ENCODE data around the gene CDH16. TPM values are rescaled to one million over a fixed set of nuclear protein-coding genes. Genes with fewer than 3 reads are reported as not detected.

Gene CDH16
- total and polyA plus RNA-seq, 2 of the 13 experiments (the other 11 are each of a cell fraction or from before 2014, with no cell fraction given) = 2.7 to 3.9 TPM

DNA sequence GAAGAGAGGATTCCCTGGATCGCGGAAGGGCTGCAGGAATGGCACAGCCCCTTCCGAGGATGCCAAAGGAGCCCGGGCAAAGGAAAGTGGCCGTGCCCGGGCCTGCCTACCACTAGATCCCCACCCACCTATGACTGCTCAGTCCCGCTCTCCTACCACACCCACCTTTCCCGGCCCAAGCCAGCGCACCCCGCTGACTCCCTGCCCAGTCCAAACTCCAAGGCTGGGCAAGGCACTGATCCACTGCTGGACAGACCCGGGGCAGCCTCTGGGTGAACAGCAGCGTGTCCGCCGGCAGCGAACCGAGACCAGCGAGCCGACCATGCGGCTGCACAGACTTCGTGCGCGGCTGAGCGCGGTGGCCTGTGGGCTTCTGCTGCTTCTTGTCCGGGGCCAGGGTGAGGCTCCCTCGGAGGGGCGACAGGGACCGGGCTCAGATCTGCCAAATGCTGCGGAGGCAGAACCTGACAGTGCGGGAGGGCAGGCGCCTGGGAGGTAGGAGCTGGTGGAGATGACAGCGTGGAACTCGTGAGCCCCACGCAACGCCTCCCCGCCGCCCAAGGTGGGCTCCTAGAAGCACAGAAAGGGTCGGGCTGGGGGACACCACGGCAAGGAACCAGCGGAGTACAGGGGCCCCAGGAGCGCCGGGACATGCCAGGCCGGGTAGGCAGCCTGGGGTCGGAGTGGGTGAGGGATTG lies 16.8 kb upstream of the CDH16 start, which contains the start of gene CES2 (continued):
- TF ChIP-seq ZSCAN21 (CRISPR knock-in tag; IDR thresholded peaks at IDR 0.05; ENCODE audit: borderline replicate concordance) (peak; percentile 73), ZFP41 (CRISPR knock-in tag; IDR thresholded peaks at IDR 0.05; ENCODE audit: borderline replicate concordance) (peak; percentile 38; the same call in 1 of the 2 replicates), ATF4 (CRISPR knock-in tag; IDR thresholded peaks at IDR 0.05) (peak in 1 of 2 experiments; percentile 38; a peak in 1 of 4 replicates), MEF2D (CRISPR knock-in tag; IDR thresholded peaks at IDR 0.05) (peak; percentile 65; the same call in 1 of the 2 replicates), ZMAT3 (CRISPR knock-in tag; conservative IDR thresholded peaks at IDR 0.05) (0 out of 2 replicates have a peak, but pooled peaks have one; percentile 76), ATF1 (CRISPR knock-in tag; IDR thresholded peaks at IDR 0.05) (no peak), NKX3-1 (CRISPR knock-in tag; IDR thresholded peaks at IDR 0.05) (peak; percentile 82; the same call in 1 of the 2 replicates), XBP1 (CRISPR knock-in tag; IDR thresholded peaks at IDR 0.05) (0 out of 2 replicates have a peak, but pooled peaks have one; percentile 80), ZFX (CRISPR knock-in tag; IDR thresholded peaks at IDR 0.05; ENCODE audit: low read depth) (peak; percentile 83; the same call in 1 of the 2 replicates), CCDC6 (CRISPR knock-in tag; IDR thresholded peaks at IDR 0.05) (peak; percentile 33), ZNF549 (CRISPR knock-in tag; IDR thresholded peaks at IDR 0.05) (no peak), ZNF841 (CRISPR knock-in tag; IDR thresholded peaks at IDR 0.05; ENCODE audit: borderline replicate concordance) (peak; percentile 86; the same call in 1 of the 2 replicates), ATAD3A (CRISPR knock-in tag; IDR thresholded peaks at IDR 0.05) (no peak), NFKB2 (CRISPR knock-in tag; IDR thresholded peaks at IDR 0.05; ENCODE audit: borderline replicate concordance) (peak; percentile 65; the same call in 1 of the 2 replicates), MTA1 (CRISPR knock-in tag; IDR thresholded peaks at IDR 0.05; ENCODE audit: borderline replicate concordance) (peak; percentile 83; the same call in 1 of the 2 replicates), ZNF782 (CRISPR knock-in tag; IDR thresholded peaks at IDR 0.05; ENCODE audit: borderline replicate concordance) (no peak)
- TF ChIP-seq, protein P1, sequence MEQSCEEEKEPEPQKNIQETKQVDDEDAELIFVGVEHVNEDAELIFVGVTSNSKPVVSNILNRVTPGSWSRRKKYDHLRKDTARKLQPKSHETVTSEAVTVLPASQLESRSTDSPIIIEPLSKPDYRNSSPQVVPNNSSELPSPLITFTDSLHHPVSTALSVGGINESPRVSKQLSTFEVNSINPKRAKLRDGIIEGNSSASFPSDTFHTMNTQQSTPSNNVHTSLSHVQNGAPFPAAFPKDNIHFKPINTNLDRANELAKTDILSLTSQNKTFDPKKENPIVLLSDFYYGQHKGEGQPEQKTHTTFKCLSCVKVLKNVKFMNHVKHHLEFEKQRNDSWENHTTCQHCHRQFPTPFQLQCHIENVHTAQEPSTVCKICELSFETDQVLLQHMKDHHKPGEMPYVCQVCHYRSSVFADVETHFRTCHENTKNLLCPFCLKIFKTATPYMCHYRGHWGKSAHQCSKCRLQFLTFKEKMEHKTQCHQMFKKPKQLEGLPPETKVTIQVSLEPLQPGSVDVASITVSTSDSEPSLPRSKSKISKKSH (CRISPR knock-in tag; IDR thresholded peaks at IDR 0.05; ENCODE audit: borderline replicate concordance) = no peak; the same call in 1 of the 2 replicates
- TF ChIP-seq, protein P2, sequence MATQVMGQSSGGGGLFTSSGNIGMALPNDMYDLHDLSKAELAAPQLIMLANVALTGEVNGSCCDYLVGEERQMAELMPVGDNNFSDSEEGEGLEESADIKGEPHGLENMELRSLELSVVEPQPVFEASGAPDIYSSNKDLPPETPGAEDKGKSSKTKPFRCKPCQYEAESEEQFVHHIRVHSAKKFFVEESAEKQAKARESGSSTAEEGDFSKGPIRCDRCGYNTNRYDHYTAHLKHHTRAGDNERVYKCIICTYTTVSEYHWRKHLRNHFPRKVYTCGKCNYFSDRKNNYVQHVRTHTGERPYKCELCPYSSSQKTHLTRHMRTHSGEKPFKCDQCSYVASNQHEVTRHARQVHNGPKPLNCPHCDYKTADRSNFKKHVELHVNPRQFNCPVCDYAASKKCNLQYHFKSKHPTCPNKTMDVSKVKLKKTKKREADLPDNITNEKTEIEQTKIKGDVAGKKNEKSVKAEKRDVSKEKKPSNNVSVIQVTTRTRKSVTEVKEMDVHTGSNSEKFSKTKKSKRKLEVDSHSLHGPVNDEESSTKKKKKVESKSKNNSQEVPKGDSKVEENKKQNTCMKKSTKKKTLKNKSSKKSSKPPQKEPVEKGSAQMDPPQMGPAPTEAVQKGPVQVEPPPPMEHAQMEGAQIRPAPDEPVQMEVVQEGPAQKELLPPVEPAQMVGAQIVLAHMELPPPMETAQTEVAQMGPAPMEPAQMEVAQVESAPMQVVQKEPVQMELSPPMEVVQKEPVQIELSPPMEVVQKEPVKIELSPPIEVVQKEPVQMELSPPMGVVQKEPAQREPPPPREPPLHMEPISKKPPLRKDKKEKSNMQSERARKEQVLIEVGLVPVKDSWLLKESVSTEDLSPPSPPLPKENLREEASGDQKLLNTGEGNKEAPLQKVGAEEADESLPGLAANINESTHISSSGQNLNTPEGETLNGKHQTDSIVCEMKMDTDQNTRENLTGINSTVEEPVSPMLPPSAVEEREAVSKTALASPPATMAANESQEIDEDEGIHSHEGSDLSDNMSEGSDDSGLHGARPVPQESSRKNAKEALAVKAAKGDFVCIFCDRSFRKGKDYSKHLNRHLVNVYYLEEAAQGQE (IDR thresholded peaks at IDR 0.05; ENCODE audit: borderline replicate concordance in 1 of 2, low read depth in 1 of 2, low read length in 2 of 2) = peak in 1 of 2 experiments; percentile 69; a peak in 2 of 4 replicates
- TF ChIP-seq, protein P3, sequence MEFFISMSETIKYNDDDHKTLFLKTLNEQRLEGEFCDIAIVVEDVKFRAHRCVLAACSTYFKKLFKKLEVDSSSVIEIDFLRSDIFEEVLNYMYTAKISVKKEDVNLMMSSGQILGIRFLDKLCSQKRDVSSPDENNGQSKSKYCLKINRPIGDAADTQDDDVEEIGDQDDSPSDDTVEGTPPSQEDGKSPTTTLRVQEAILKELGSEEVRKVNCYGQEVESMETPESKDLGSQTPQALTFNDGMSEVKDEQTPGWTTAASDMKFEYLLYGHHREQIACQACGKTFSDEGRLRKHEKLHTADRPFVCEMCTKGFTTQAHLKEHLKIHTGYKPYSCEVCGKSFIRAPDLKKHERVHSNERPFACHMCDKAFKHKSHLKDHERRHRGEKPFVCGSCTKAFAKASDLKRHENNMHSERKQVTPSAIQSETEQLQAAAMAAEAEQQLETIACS (CRISPR knock-in tag; IDR thresholded peaks at IDR 0.05) = peak; percentile 29; the same call in 1 of the 2 replicates

Measured in HepG2 (cell line).